Measurements from ENCODE around the gene CBLL2.
"Not testable (repeated sequence)": the region's sequence is repeated elsewhere in the genome, so short reads cannot be mapped to it uniquely, and the experiment has no call there.

Gene CBLL2

DNA sequence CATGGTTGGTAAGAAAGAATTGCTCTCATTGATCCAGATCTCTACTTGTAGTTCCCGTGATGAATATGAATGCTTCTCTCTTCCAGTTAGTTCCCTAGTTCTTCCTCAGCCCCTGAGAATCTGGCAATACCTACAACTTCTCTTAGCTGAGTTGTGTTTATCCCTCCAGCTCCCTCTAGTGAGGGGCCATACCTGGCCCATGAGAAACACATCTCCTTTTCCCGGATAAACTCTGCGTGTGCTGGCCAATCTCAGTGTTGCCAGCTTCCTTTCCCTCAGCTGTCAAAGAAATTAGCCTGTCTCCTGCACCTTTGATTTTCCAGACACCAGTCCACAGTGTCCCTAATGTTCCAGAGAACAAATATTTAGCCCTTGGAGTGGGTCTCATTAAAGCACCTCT, 5.7 kb downstream of the CBLL2 start:
- Histone ChIP-seq H3K9me2 (replicated peaks; ENCODE audit: insufficient read depth, low read length) (no peaks in the 10 kb centered on the region), H2AFZ (ENCODE audit: low read depth, low read length, severe bottlenecking) (no peak overlapping the region), H4K20me1 (ENCODE audit: low read depth, low read length) (no peaks in the 10 kb centered on the region), H3K4me3 (ENCODE audit: insufficient read depth, low read length, poor library complexity, severe bottlenecking) (no peak overlapping the region), H3K27me3 (ENCODE audit: low read length) (no peaks in the 10 kb centered on the region), H3F3A (ENCODE audit: insufficient read depth) (no peaks in the 10 kb centered on the region), H3K9ac (ENCODE audit: low read length) (no peak overlapping the region), H3K27ac (ENCODE audit: low read depth, low read length) (no peak overlapping the region), H3K36me3 (ENCODE audit: low read length) (no peaks in the 10 kb centered on the region), H3K9me3 (ENCODE audit: insufficient read depth, low read length) (no peaks in the 10 kb centered on the region), H3K4me2 (ENCODE audit: low read depth, low read length, poor library complexity, severe bottlenecking) (no peak overlapping the region), H3K79me2 (ENCODE audit: insufficient read depth, low read length) (no peaks in the 10 kb centered on the region)
- TF ChIP-seq, protein P1, sequence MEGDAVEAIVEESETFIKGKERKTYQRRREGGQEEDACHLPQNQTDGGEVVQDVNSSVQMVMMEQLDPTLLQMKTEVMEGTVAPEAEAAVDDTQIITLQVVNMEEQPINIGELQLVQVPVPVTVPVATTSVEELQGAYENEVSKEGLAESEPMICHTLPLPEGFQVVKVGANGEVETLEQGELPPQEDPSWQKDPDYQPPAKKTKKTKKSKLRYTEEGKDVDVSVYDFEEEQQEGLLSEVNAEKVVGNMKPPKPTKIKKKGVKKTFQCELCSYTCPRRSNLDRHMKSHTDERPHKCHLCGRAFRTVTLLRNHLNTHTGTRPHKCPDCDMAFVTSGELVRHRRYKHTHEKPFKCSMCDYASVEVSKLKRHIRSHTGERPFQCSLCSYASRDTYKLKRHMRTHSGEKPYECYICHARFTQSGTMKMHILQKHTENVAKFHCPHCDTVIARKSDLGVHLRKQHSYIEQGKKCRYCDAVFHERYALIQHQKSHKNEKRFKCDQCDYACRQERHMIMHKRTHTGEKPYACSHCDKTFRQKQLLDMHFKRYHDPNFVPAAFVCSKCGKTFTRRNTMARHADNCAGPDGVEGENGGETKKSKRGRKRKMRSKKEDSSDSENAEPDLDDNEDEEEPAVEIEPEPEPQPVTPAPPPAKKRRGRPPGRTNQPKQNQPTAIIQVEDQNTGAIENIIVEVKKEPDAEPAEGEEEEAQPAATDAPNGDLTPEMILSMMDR (IDR thresholded peaks at IDR 0.05; ENCODE audit: insufficient read depth, low read length, poor library complexity, severe bottlenecking) = no peak
- no peak for TF ChIP-seq EZH2phosphoT487 (conservative IDR thresholded peaks at IDR 0.05; ENCODE audit: low read length)

DNA sequence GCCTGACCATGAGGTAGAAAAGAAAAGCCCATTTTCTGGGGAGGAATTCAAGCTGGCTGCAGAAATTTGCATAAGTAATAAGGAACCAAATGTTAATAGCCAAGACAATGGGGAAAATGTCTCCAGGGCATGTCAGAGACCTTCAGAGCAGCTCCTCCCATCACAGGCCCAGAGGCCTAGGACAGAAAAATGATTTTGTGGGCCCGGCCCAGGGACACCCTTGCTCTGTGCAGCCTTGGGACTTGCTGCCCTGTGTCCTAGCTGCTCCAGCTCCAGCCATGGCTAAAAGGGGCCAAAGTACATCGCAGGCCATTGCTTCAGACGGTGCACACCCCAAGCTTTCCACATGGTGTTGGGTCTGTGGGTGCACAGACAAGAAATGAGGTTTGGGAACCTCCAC, 16.5 kb downstream of the CBLL2 start:
- H2AFZ ChIP-seq (ENCODE audit: low read depth, low read length, severe bottlenecking); H3F3A ChIP-seq (ENCODE audit: insufficient read depth); H3K4me2 ChIP-seq (ENCODE audit: low read depth, low read length, poor library complexity, severe bottlenecking); H3K27me3 ChIP-seq (ENCODE audit: low read length); H3K36me3 ChIP-seq (ENCODE audit: low read length); H3K27ac ChIP-seq (ENCODE audit: low read depth, low read length); H3K79me2 ChIP-seq (ENCODE audit: insufficient read depth, low read length); H3K9me3 ChIP-seq (ENCODE audit: insufficient read depth, low read length); H3K9ac ChIP-seq (ENCODE audit: low read length); H4K20me1 ChIP-seq (ENCODE audit: low read depth, low read length); H3K4me3 ChIP-seq (ENCODE audit: insufficient read depth, low read length, poor library complexity, severe bottlenecking); H3K9me2 ChIP-seq (replicated peaks; ENCODE audit: insufficient read depth, low read length): not testable (repeated sequence)

DNA sequence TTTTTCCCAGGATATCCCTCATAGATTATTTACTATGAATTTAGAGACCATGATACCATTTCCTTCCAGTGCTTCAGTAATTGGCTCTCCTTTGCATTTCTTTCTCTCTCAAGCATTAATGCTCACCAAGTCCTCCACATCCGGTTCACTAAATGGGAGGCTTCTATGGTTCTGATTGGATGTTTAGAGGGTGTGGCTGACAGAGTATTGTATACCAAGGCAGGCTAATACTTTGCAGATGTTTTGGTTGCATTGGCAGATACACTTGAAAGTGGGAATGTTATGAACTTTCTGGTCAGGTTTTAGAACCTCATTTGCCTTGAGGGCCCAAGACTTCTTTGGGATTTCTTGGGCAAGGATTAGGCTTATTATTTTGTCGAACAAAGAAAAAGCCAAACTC, 24.2 kb downstream of the CBLL2 start:
- H3K9ac ChIP-seq (ENCODE audit: low read length) = no peak overlapping the region
- H2AFZ ChIP-seq (ENCODE audit: low read depth, low read length, severe bottlenecking) = no peak overlapping the region
- H3K79me2 ChIP-seq (ENCODE audit: insufficient read depth, low read length) = no peaks in the 10 kb centered on the region
- no peaks in the 10 kb centered on the region for H3K9me3 ChIP-seq (ENCODE audit: insufficient read depth, low read length)
- no peak overlapping the region for H3K27ac ChIP-seq (ENCODE audit: low read depth, low read length)
- H3K4me2 ChIP-seq (ENCODE audit: low read depth, low read length, poor library complexity, severe bottlenecking) = no peak overlapping the region
- no peak overlapping the region for H3K4me3 ChIP-seq (ENCODE audit: insufficient read depth, low read length, poor library complexity, severe bottlenecking)
- TF ChIP-seq, protein P1 (IDR thresholded peaks at IDR 0.05; ENCODE audit: insufficient read depth, low read length, poor library complexity, severe bottlenecking) = no peak
- TF ChIP-seq EZH2phosphoT487 (conservative IDR thresholded peaks at IDR 0.05; ENCODE audit: low read length) = no peak
- no peaks in the 10 kb centered on the region for H3K9me2 ChIP-seq (replicated peaks; ENCODE audit: insufficient read depth, low read length)
- H4K20me1 ChIP-seq (ENCODE audit: low read depth, low read length) = no peaks in the 10 kb centered on the region
- no peaks in the 10 kb centered on the region for H3F3A ChIP-seq (ENCODE audit: insufficient read depth)
- H3K27me3 ChIP-seq (ENCODE audit: low read length) = no peaks in the 10 kb centered on the region
- H3K36me3 ChIP-seq (ENCODE audit: low read length) = no peaks in the 10 kb centered on the region

DNA sequence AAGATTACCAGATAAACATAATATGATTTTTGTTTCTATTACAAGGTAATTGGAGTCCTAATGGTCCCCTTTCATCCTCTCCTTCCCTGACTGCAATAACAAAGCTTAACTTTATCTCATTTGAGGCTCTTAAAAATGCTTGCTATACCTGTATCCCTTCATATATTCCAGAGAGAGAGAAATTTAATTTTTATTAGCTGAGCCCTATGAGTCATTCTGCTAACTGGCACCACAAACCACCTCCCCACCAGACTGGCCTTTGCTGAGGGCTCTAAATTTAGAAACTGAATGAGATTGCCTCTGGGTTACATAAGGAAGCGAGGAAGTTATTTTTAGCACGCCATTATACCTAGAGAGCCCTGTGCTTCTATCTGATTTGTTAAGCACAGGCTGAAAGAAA, 27.4 kb downstream of the CBLL2 start:
- no peak overlapping the region for H2AFZ ChIP-seq (ENCODE audit: low read depth, low read length, severe bottlenecking)
- H4K20me1 ChIP-seq (ENCODE audit: low read depth, low read length) = no peaks in the 10 kb centered on the region
- no peaks in the 10 kb centered on the region for H3K36me3 ChIP-seq (ENCODE audit: low read length)
- H3K4me2 ChIP-seq (ENCODE audit: low read depth, low read length, poor library complexity, severe bottlenecking) = no peak overlapping the region
- no peak overlapping the region for H3K4me3 ChIP-seq (ENCODE audit: insufficient read depth, low read length, poor library complexity, severe bottlenecking)
- H3K9me3 ChIP-seq (ENCODE audit: insufficient read depth, low read length) = no peaks in the 10 kb centered on the region
- H3K27me3 ChIP-seq (ENCODE audit: low read length) = no peaks in the 10 kb centered on the region
- TF ChIP-seq, protein P1 (IDR thresholded peaks at IDR 0.05; ENCODE audit: insufficient read depth, low read length, poor library complexity, severe bottlenecking) = no peak
- TF ChIP-seq EZH2phosphoT487 (conservative IDR thresholded peaks at IDR 0.05; ENCODE audit: low read length) = no peak
- no peak overlapping the region for H3K9ac ChIP-seq (ENCODE audit: low read length)
- no peaks in the 10 kb centered on the region for H3F3A ChIP-seq (ENCODE audit: insufficient read depth)
- no peak overlapping the region for H3K27ac ChIP-seq (ENCODE audit: low read depth, low read length)
- no peaks in the 10 kb centered on the region for H3K9me2 ChIP-seq (replicated peaks; ENCODE audit: insufficient read depth, low read length)
- no peaks in the 10 kb centered on the region for H3K79me2 ChIP-seq (ENCODE audit: insufficient read depth, low read length)

Data from SU-DHL-6 (cell line).